GM12864 (cell line): Measurements from ENCODE around the gene LAMB2.

ENCODE experiments used
- DNase-seq: peaks from one replicate; pipeline ENCODE4 v3.0.0-alpha.2; 2011; ENCODE audit warnings: low read depth
- H3K4me3 ChIP-seq: 2 replicates; pipeline ENCODE4 v1.5.1; 2011; ENCODE audit warnings: mild to moderate bottlenecking, low read depth, low read length, control low read depth
- CTCF ChIP-seq: IDR thresholded peaks from 2 replicates; pipeline ENCODE4 v1.5.1; 2011; ENCODE audit warnings: low read depth, mild to moderate bottlenecking, moderate library complexity, low read length, control low read depth, inconsistent platforms; ENCODE audit errors: missing control alignments

Gene LAMB2

GRCh38 chr3:49124991-49125670 is 7.7 kb downstream of the LAMB2 start:
- TF ChIP-seq CTCF = peak; percentile 42
- no peak overlapping the region for H3K4me3 ChIP-seq
- no peak for DNase-seq

GRCh38 chr3:49124203-49124602 is 8.6 kb downstream of the LAMB2 start:
- DNase-seq = no peak
- TF ChIP-seq CTCF = no peak
- H3K4me3 ChIP-seq = no peak overlapping the region

- no peak overlapping the region for H3K4me3 ChIP-seq
- DNase-seq = no peak
- TF ChIP-seq CTCF = no peak
Measured at GRCh38 chr3:49123687-49124086, 9.2 kb downstream of the LAMB2 start.

- no peak for TF ChIP-seq CTCF
- no peak for DNase-seq
Measured at GRCh38 chr3:49122886-49123545, 9.8 kb downstream of the LAMB2 start.

GRCh38 chr3:49122451-49122850 is 10.4 kb downstream of the LAMB2 start:
- TF ChIP-seq CTCF = no peak
- no peak for DNase-seq
- H3K4me3 ChIP-seq = no peak overlapping the region

More at GRCh38 chr3:49122886-49123545, 9.8 kb downstream of the LAMB2 start:
- H3K4me3 ChIP-seq = no peak overlapping the region

GRCh38 chr3:49122022-49122421 is 10.8 kb downstream of the LAMB2 start:
- H3K4me3 ChIP-seq = no peak overlapping the region
- no peak for TF ChIP-seq CTCF
- DNase-seq = no peak
